H1 (cell line): Measurements from ENCODE around the gene CHRNG.

Source experiments
- CBX8 ChIP-seq: fragments of 300-800, 300-1000 bp; sonication (generic); IDR thresholded peaks from 2 replicates; pipeline ENCODE4 v1.7.1; 2016; ENCODE audit warnings: low read depth, low read length, borderline replicate concordance
- CHD2 ChIP-seq: IDR thresholded peaks from 2 replicates; pipeline ENCODE4 v1.6.1; 2012; ENCODE audit warnings: low read length, improper control_type of control experiment
- POLR2A ChIP-seq, 2 experiments: IDR thresholded peaks; 1 replicate in 1 of 2; 2 replicates in 1 of 2; pipeline ENCODE4 v1.6.1; 2011; ENCODE audit warnings: low read depth in 2 of 2, low read length in 2 of 2, mild to moderate bottlenecking in 2 of 2; ENCODE audit errors: control extremely low read depth in 1 of 2
- POLR2AphosphoS5 ChIP-seq: IDR thresholded peaks from 2 replicates; pipeline ENCODE4 v1.6.1; 2011; ENCODE audit warnings: low read depth, low read length
- RBBP5 ChIP-seq: IDR thresholded peaks from 2 replicates; pipeline ENCODE4 v1.7.1; 2012; ENCODE audit warnings: low read depth, mild to moderate bottlenecking, inconsistent platforms, low read length, moderate library complexity, borderline replicate concordance
- RFX5 ChIP-seq: IDR thresholded peaks from 2 replicates; pipeline ENCODE4 v1.6.1; 2011; ENCODE audit warnings: low read depth, low read length, improper control_type of control experiment, borderline replicate concordance
- SIRT6 ChIP-seq: IDR thresholded peaks from one replicate; pipeline ENCODE4 v1.7.1; 2012; ENCODE audit warnings: low read length, inconsistent platforms
- SUZ12 ChIP-seq: fragments of 200-600 bp; sonication (generic); IDR thresholded peaks from 2 replicates; pipeline ENCODE4 v1.6.1; 2012; ENCODE audit warnings: mild to moderate bottlenecking, inconsistent platforms, low read length, moderate library complexity, mixed read lengths
- TAF1 ChIP-seq: IDR thresholded peaks from 2 replicates; pipeline ENCODE4 v1.6.1; 2011; ENCODE audit warnings: mild to moderate bottlenecking, low read depth, low read length
- TBP ChIP-seq: IDR thresholded peaks from 2 replicates; pipeline ENCODE4 v1.6.1; 2011; ENCODE audit warnings: low read depth, low read length, improper control_type of control experiment
- YY1 ChIP-seq: IDR thresholded peaks from 2 replicates; pipeline ENCODE4 v1.6.1; 2011; ENCODE audit warnings: low read depth, mild to moderate bottlenecking, low read length
- TF ChIP-seq, protein P1 (sequence below), 3 experiments: IDR thresholded peaks; 1 replicate in 2 of 3; 2 replicates in 1 of 3; pipeline versions ENCODE4 v1.5.1 to v1.6.1; 2011; ENCODE audit warnings: low read length in 3 of 3, mild to moderate bottlenecking in 3 of 3, inconsistent platforms in 2 of 3, low read depth in 1 of 3, moderate library complexity in 1 of 3; ENCODE audit not compliant: insufficient read depth in 1 of 3; ENCODE audit errors: control extremely low read depth in 1 of 3

DNA sequence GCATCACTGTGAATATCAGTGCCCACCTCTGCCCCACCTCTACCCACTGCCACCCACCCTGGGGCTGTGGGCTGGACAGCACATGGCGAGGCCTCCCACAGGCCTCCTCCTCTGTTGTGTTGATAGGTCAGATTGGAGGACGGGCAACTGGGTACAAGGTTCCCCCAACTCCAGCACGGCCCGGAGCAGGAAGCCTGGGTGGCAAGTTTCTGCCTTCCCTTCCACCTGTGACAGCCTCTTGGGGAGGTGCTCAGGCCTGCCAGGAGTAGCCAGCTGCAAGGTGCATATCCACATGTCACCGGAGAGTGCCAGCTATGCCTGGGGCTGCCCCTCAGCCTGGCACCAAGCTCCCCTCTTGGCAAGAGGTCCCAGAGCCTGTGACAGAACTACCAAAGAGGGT is 45.0 kb upstream of the CHRNG start:
- TF ChIP-seq, protein P1, sequence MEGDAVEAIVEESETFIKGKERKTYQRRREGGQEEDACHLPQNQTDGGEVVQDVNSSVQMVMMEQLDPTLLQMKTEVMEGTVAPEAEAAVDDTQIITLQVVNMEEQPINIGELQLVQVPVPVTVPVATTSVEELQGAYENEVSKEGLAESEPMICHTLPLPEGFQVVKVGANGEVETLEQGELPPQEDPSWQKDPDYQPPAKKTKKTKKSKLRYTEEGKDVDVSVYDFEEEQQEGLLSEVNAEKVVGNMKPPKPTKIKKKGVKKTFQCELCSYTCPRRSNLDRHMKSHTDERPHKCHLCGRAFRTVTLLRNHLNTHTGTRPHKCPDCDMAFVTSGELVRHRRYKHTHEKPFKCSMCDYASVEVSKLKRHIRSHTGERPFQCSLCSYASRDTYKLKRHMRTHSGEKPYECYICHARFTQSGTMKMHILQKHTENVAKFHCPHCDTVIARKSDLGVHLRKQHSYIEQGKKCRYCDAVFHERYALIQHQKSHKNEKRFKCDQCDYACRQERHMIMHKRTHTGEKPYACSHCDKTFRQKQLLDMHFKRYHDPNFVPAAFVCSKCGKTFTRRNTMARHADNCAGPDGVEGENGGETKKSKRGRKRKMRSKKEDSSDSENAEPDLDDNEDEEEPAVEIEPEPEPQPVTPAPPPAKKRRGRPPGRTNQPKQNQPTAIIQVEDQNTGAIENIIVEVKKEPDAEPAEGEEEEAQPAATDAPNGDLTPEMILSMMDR (IDR thresholded peaks at IDR 0.05; ENCODE audit: control extremely low read depth in 1 of 3, insufficient read depth in 1 of 3, low read depth in 1 of 3, low read length in 3 of 3), result no peak
- no peak for TF ChIP-seq POLR2AphosphoS5
- TF ChIP-seq RFX5, result no peak
- no peak for TF ChIP-seq TAF1
- TF ChIP-seq CHD2, result no peak
- no peak for TF ChIP-seq YY1
- no peak for TF ChIP-seq POLR2A (IDR thresholded peaks at IDR 0.05; ENCODE audit: control extremely low read depth in 1 of 2, low read depth in 2 of 2, low read length in 2 of 2)
- TF ChIP-seq CBX8, result no peak
- TF ChIP-seq TBP, result no peak
- TF ChIP-seq RBBP5, result no peak
- TF ChIP-seq SIRT6, result no peak
- TF ChIP-seq SUZ12, result no peak
